Stimulated activated CD8-positive, alpha-beta memory T cell treated with anti-CD3 and anti-CD28 coated beads, Interleukin-7, amount 100 ng/mL, for 4 hours (primary cell): ENCODE results near the gene PCYT2.

Experiments used
- DNase-seq, 2 donors: peaks; one replicate each; pipeline ENCODE4 v3.0.0-alpha.2; 2020; ENCODE audit warnings: low read depth in 2 of 2

PCYT2 gene

GRCh38 chr17:81858967-81859905 is 52.0 kb downstream of the PCYT2 start:
- DNase-seq, result no peak

DNA sequence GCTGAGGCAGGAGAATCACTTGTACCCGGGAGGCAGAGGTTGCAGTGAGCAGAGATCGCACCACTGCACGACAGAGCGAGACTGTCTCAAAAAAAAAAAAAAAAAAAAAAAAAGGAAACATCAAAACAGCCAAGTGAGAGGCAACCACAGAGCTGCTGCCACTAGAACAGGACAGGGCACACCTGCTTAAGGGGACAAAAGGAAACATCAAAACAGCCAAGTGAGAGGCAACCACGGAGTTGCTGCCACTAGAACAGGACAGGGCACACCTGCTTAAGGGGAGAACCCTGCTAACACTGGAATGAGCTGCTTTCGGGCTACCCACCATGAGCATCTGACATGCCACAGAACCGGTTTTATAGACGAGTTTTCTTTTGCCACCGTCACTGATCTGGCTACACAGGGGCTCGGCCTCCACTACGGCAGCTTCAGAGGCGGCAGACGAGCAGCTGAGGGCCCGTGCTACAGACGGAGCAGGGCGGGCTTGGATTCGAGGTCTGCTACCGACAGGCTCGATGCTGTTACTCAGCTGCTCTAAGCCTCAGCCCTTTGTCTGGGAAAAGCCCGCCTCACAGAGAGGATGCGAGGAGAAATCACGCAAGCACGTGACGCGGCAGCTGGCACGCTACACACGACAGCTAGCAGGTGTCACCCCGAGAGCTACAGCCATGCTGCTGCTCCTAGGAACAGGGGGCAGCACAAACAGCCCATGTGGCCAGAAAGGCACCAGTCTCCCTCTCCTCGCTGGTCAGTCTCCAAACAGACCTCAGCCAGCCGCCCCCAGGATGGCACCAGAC is 52.8 kb downstream of the PCYT2 start:
- no peak for DNase-seq

- no peak for DNase-seq
Measured at GRCh38 chr17:81854974-81855774, 56.0 kb downstream of the PCYT2 start.

- no peak for DNase-seq
Measured at GRCh38 chr17:81852237-81852636, 59.0 kb downstream of the PCYT2 start.

- DNase-seq, result no peak
Measured at GRCh38 chr17:81851423-81851822, 59.8 kb downstream of the PCYT2 start.
